NCI-H2171 treated with DMSO at 0.1 percent for 48 hours (cell line): Measurements from ENCODE around the gene TICAM2.
"Not testable (repeated sequence)": the region's sequence is repeated elsewhere in the genome, so short reads cannot be mapped to it uniquely, and the experiment has no call there.

ENCODE experiments used
- DNase-seq: peaks from one replicate; lab custom pipeline; 2025; lab: John Stamatoyannopoulos, UW

The TICAM2 gene

DNA sequence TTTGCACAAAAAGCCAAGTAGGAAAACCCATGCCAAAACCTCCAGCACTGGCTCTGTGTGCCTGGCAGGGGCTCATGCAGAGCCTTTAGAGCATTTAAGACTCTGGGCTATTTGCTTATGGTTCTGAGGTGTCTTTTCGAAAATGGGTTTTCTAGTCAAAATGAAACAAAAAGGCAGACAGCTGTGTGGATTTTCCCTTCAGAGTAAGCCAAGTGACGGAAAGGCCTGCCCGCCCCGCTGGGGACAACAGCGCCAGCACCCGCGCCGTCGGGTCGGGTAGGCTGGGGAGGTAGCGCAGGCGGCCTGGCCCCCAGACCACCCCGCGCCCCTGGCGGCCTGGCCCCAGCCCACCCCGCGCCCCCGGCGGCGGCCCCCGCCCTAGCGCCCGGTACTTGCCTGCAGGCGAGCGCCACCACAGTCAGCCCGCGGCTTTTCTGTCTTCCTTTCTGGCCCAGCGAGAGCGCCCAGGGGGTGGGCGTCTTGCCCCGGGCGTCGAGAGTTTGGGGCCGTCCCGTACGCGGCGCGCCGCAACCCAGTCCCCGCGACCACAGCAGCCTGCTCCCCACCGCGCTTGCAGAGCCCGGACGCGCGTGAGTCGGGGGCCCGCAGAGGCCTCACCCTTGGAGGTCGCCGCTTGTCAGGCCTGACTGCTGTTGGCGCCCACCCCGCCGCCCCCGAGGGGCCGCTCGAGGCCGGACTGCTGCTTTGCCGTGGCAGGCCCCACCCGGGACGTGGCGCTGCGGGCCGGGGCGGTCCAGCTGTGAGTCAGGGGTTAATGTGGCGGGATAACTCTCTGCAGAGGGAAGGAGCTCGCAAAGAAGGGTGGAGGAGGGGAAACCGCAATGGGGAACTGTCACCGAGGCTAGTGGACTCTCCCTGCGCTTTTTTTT is at the start of gene TICAM2:
Gene TICAM2, minus strand, starts transcription at position 779 of the 890 bp plus-strand sequence. CDS start 21,223 bp downstream, outside the sequence.
- peak; percentile 10 for DNase-seq

- DNase-seq = no peak
Observed at GRCh38 chr5:115649541-115649940, 47.3 kb upstream of the TICAM2 start.

DNA sequence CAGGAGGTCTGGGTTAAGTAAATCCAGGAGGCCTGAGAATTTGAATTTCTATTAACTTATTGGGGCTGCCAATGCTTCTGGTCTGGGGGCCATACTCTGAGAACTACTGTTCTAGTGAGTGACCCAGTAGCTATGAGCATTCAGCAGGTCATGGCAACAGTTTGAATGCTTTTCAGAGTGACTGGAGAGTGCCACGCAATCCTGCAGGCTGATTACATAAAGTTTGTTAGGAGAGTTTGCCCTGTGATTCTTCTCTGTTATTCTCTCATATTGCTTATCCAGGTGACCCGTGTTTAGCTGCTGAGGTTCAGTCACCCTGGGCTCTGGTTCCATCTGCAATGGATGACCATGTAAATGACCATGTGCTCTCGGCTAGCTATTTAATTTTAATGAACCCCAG is 45.8 kb upstream of the TICAM2 start:
- no peak for DNase-seq

DNA sequence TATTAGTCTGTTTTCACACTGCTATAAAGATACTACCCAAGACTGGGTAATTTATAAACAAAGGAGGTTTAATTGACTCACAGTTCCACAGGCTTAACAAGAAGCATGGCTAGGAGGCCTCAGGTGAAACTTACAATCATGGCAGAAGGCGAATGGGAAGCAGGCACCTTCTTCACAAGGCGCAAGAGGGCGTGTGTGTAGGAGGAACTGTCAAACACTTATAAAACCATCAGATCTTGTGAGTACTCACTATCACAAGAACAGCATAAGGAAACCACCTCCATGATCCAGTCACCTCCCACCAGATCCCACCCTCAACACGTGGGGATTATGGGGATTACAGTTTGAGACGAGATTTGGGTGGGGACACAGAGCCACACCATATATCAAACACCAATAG is 43.1 kb upstream of the TICAM2 start:
- DNase-seq = not testable (repeated sequence)

- no peak for DNase-seq
Observed at GRCh38 chr5:115644046-115644445, 41.8 kb upstream of the TICAM2 start.

DNA sequence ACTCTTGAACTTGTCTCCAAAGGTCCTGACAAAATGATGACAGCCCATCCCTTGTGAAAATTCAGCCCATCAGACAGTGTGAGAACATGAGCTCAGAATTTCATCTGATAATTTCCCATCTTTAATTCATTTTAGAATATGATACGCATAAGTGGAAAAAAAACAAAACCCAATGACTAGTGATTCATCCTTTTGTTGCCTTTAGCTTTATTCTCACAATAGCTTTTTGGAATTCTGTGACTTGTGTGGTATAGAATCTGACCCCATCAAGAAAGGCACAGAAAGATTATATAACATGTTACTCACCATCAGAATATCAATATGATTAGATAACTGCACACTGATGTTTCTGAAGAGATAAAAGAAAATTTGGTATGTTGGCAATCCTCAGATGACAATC is 39.7 kb upstream of the TICAM2 start:
- no peak for DNase-seq

DNA sequence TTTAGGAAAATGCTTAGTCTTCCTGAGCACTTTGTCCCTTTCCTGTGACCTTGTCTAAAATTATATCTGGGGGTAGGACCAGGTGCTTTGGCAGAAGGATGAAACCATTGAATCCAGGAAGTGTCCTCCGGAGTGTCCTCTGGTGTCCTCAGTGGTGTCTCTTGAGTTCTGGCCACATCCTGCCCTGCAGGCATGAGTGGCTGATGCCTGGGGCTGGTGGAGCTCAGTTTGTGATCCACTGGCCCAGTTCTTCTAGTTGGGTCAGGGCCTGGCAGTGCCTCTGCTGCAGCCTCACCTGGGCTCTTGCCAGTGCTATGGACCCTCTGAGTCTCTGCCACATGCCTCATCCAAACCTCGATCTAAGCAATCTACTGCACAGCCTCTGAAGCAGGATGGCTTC is 38.0 kb upstream of the TICAM2 start:
- no peak for DNase-seq

DNA sequence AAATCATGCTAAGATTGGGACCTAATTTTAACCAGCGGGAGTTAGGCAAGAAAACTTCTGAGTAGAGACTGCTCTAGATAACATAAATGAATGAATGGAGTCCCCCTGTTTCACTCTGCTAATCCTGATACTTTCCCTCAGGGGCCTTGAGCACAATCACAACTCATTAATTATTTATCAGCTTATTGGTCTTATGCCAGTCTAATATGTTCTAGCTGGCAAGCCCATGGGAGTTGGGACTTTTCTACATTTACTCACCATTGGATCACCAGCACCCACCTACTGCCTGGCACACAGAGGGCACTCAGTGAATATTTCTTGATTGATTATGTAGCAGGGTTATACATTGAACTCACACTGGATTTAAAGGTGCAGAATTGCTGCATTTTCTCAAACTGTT is 37.1 kb upstream of the TICAM2 start:
- no peak for DNase-seq

GRCh38 chr5:115637507-115637906 is 35.2 kb upstream of the TICAM2 start:
- no peak for DNase-seq

DNA sequence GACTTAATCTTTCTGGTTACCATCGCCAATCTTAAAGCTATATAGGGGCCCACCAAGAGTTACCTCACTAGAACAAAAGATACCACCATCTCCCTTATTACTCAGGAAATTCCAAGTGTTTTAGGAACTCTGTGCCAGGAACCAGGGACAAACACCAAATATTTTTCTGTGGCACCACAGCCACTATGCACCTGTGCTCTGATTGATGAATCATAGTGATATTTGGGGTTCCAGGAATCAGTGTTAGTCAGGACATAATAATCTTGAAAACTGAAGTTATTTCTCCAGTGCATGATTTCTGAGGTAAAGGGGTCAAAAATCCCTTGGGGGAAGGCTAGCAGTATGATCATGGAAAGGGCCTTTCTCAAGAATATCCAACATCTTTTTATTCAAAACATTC is 33.7 kb upstream of the TICAM2 start:
- no peak for DNase-seq

DNA sequence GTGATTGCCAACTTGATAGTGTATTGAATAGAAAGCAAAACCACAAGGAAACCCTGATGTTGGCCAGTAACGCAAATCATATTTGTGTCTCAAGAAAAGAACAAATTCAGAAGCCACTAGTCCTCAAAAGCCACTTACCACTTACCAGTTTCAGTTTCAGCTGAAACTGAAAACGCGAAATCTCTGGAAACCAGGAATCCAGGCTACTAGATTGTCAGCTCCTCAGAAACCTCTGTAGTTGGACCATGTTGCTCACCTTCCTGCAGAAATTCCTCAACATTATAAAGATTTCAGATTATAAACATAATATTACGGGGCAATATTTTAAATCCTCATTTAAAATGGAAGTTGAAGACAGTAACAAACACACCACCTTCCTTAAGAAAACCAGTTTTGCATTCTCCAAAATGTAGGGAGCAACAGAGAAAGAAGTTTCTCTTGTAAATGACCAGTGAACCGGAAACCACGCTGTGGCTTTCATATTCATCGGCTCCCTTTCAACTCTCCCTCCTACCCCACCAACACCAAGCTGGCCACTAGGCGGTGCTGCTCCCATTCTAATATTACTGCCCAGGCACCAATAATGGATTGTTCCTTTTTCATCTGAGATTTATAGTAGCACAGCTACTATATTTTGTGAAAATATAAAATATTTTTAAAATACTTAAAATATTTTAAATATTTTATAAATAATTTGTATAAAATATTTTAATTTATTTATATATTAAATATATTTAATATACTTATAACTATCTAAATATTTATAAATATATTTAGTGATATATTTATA is 32.3 kb upstream of the TICAM2 start:
- DNase-seq = peak; percentile 74

DNA sequence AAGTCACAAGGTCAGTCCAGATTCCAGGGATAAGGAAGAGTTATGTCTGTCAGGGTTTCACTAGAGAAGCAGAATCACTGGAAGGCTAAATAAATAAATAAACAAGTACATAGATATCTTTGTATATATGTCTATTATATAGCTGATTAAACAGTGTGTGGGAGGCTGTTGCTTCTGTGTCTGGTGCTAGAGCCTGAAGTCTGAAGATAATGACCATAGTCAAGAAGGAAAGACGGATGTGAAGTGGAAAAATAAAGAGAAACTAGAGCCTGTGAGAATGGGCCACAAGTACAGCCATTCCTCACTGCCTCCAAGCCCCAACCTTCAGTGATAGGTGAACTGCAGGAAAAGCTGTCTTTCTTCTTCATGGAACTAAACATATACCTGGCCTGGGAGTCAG is 27.6 kb upstream of the TICAM2 start:
- DNase-seq = no peak

- no peak for DNase-seq
Observed at GRCh38 chr5:115627295-115627865, 25.1 kb upstream of the TICAM2 start.

GRCh38 chr5:115626445-115626823 is 24.2 kb upstream of the TICAM2 start:
- no peak for DNase-seq

DNA sequence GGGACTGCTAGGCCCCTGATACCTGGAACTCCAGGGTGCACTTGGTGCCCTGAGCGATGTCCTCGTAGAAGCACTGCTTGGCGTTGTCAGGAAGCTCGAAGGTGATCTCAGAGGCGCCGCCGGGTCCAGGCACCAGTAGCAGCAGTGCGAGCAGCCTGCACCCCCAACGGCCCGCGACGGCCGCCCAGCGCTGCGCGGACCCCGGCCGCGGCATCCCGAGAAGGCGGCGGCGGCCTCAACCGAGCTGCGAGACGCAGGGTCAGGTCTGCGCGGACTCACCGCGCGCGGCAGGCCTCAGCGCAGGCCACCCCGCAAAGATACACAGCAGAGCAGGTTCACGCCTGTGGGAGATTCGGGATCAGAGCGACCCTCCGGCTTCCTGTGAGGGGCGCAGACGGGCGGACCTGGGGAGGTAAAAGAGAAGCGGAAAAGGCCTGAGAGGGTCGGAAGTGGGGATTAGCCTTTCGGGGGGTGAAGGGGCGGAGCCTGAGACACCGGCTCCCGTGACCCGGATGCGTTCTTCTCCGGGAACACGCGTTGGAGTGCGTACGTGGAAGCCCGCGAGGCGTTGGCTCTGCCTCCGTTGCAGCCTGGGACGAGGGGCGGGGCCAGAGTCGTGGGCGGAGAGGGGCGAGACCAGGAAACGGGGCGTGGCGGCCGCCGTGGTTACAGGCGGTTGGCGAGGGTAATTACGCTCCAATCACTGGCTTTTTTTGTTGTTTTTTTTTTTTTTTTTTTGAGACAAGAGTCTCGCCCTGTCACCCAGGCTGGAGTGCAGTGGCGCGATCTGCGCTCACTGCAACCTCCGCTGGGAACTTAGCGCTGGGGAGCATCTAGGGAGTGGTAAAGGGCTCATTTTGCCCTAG is 23.5 kb upstream of the TICAM2 start, which contains the start of gene TMED7:
Gene TMED7, minus strand, starts transcription at position 458 of the 866 bp plus-strand sequence. Its CDS starts 244 bp downstream, at position 214.
- peak; percentile 89 for DNase-seq

GRCh38 chr5:115624994-115625393 is 22.7 kb upstream of the TICAM2 start:
- no peak for DNase-seq

DNA sequence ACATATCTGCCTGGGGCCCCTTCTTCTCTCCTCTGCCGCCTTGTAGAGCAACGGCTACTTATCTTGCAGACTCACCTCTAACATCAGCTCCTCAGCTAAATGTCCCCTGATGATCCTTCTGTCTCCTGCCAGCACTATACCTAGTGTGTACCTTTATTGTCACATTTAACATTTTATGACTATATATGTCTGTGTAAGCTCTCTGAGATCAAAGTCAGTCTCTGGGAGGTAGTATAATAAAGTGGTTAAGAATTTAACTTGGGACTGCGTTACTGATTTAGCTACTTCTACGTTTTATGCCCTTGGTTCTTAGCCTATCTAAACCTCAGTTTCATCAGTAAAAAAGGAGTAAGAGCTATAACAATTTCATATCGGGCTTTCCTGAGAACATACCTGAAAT is 21.4 kb upstream of the TICAM2 start:
- no peak for DNase-seq

DNA sequence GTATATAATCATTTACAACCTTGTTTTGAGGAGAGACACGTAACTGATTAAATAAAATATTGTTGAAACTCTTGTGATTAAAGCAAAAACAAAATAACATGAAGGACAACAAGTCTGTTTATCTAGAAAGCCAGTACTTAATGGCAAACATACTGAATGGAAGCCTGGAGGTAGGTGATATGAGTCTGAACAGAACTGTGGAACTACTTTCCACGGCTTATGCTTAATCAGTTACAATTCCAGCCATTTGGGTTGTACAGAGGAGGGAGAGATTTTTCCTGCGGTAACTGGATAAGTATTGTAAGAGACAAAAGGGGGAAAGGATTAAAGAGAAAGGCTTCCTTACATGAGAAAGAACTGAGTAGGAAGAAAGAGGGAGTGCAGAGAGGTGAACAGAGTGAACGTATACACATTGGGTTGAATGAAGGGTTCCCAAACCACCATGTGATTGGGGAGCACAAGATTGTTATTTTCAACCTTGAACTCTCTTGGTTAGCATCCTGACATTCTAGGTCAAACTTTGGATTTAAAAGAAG is 19.2 kb upstream of the TICAM2 start:
- no peak for DNase-seq

DNA sequence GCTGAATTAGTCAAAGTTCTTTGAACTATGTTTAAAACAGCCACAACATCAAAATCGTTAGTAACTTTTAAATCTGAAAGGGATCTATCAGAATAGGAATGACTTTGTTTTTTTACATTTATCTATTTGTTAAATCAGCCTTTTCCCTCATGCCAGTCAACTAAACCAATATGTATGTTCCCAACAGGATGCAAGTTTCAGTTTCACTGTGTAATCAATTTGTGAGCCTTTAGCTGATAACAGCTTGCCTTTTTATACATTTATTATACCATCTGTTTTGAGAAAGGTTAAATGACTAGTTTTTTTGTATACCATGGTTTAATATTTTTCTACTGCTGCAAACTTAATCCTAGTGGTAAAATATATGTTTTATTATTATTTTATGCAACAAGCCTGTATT is 14.6 kb upstream of the TICAM2 start:
- DNase-seq = no peak

- no peak for DNase-seq
Observed at GRCh38 chr5:115616472-115616871, 14.2 kb upstream of the TICAM2 start.

GRCh38 chr5:115611873-115612272 is 9.6 kb upstream of the TICAM2 start:
- DNase-seq = no peak
